Measurements from ENCODE around the gene ZNF341. TPM values are rescaled to one million over a fixed set of nuclear protein-coding genes. Genes with fewer than 3 reads are reported as not detected.

ZNF341 gene
- total RNA-seq, 1 donor from 2014 or later = 6.7 TPM

Other genes with a start within 250 kb of the ZNF341 start
- 12.0 and 13.2 TPM in 2 replicates for gene CBFA2T2, start 241.9 kb upstream of the ZNF341 start, total RNA-seq
- gene C20orf144, start 69.7 kb upstream of the ZNF341 start, total RNA-seq = 0.22 and 0.29 TPM in 2 replicates
- 3.7 and 4.2 TPM in 2 replicates for gene ACTL10, start 65.1 kb upstream of the ZNF341 start, total RNA-seq
- gene NECAB3, start 57.6 kb upstream of the ZNF341 start, total RNA-seq = 30.7 and 31.2 TPM in 2 replicates
- gene E2F1, start 45.6 kb upstream of the ZNF341 start, total RNA-seq = 77.5 and 80.6 TPM in 2 replicates
- 7.3 and 7.9 TPM in 2 replicates for gene PXMP4, start 11.7 kb upstream of the ZNF341 start, total RNA-seq
- 94.5 and 96.4 TPM in 2 replicates for gene CHMP4B, start 79.4 kb downstream of the ZNF341 start, total RNA-seq

Measured in activated T-helper 1 cell treated with anti-CD3 and anti-CD28 coated beads, Interleukin-12 subunit alpha, Interleukin-12 subunit beta, Interleukin-2, Interleukin-4 antibody, amounts not matched to agents 30 ng/mL and 10 ng/mL and 1 ng/mL, durations not matched to agents 14 hours and 24 hours and 36 hours (primary cell).